NB4 (cell line): Measurements from ENCODE around the gene NSD1.

Experiments used
- CTCF ChIP-seq: IDR thresholded peaks from one replicate; pipeline ENCODE4 v1.5.1; 2012; ENCODE audit warnings: low read depth, low read length
- POLR2A ChIP-seq: IDR thresholded peaks from 2 replicates; pipeline ENCODE4 v1.6.1; 2011; ENCODE audit warnings: mild to moderate bottlenecking; ENCODE audit not compliant: insufficient read length; ENCODE audit errors: extremely low read depth

- TF ChIP-seq CTCF (no peak), POLR2A (no peak)
Measured at GRCh38 chr5:177270653-177271052, 137.1 kb downstream of the NSD1 start.
